CD4-positive, alpha-beta T cell treated with Interferon alpha-2 for 1 hour (primary cell): ENCODE results near the gene LSP1.

Experiments
- DNase-seq, 2 donors: peaks; one replicate each; pipeline ENCODE4 v3.0.0-alpha.2; 2020 to 2022

Gene LSP1

GRCh38 chr11:1825039-1825740, 27.7 kb upstream of the LSP1 start:
- peak in 1 of 2 donors; percentile 24 for DNase-seq

- DNase-seq: no peak
These were observed 27.0 kb upstream of the LSP1 start for GRCh38 chr11:1825785-1826451.

- no peak for DNase-seq
These were observed 26.3 kb upstream of the LSP1 start for GRCh38 chr11:1826552-1827094.

GRCh38 chr11:1827095-1827813, 25.6 kb upstream of the LSP1 start:
- no peak for DNase-seq

GRCh38 chr11:1827931-1828330, 25.0 kb upstream of the LSP1 start:
- DNase-seq: no peak

GRCh38 chr11:1828542-1828941, 24.3 kb upstream of the LSP1 start:
- DNase-seq: no peak

- no peak for DNase-seq
These were observed 23.7 kb upstream of the LSP1 start for GRCh38 chr11:1829039-1829820.

GRCh38 chr11:1830004-1830321, 22.9 kb upstream of the LSP1 start:
- no peak for DNase-seq

- DNase-seq: no peak
These were observed 22.3 kb upstream of the LSP1 start for GRCh38 chr11:1830322-1831223.

GRCh38 chr11:1831338-1832210, 21.3 kb upstream of the LSP1 start:
- no peak for DNase-seq

GRCh38 chr11:1832211-1832919, 20.5 kb upstream of the LSP1 start:
- DNase-seq: peak; percentile 49 to 67

- DNase-seq: no peak
These were observed 20.0 kb upstream of the LSP1 start for GRCh38 chr11:1832920-1833295.

GRCh38 chr11:1834062-1834610, 18.7 kb upstream of the LSP1 start:
- DNase-seq: no peak

- DNase-seq: no peak
These were observed 17.9 kb upstream of the LSP1 start, which contains the start of gene SYT8 for GRCh38 chr11:1834779-1835670. TSS of gene SYT8 (plus strand) at chr11:1834990. CDS start at chr11:1835106, 116 bp downstream.

- DNase-seq: no peak
These were observed 17.2 kb upstream of the LSP1 start for GRCh38 chr11:1835671-1836010.

GRCh38 chr11:1836011-1836945, 16.6 kb upstream of the LSP1 start:
- no peak for DNase-seq

GRCh38 chr11:1837171-1838076, 15.5 kb upstream of the LSP1 start:
- DNase-seq: peak; percentile 85
